Activated T-helper 2 cell treated with anti-CD3 and anti-CD28 coated beads, Interferon-gamma antibody, Interleukin-2, Interleukin-4, amounts not matched to agents 10 μg/mL and 5 μg/mL and 100 μg/mL, durations not matched to agents 14 hours and 24 hours and 36 hours (primary cell): ENCODE results near the gene SPSB1. TPM values are rescaled to one million over a fixed set of nuclear protein-coding genes. Genes with fewer than 3 reads are reported as not detected.
A peak's percentile ranks its signal among the peaks of the same experiment; 100 is the strongest.

Experiments used
- DNase-seq: peaks from one replicate; pipeline ENCODE4 v3.0.0; 2021; ENCODE audit warnings: low spot score
- H3K27ac Mint-ChIP-seq: one replicate; pipeline ENCODE4 v1.8.0; 2021; ENCODE audit warnings: mixed read lengths
- H3K27me3 Mint-ChIP-seq: one replicate; pipeline ENCODE4 v1.8.0; 2021; ENCODE audit warnings: low read depth, mixed read lengths
- H3K36me3 Mint-ChIP-seq: one replicate; pipeline ENCODE4 v1.8.0; 2021; ENCODE audit warnings: low read depth, mixed read lengths
- H3K4me1 Mint-ChIP-seq: one replicate; pipeline ENCODE4 v1.8.0; 2021; ENCODE audit warnings: low read depth, mixed read lengths
- H3K4me3 Mint-ChIP-seq: one replicate; pipeline ENCODE4 v1.8.0; 2021; ENCODE audit warnings: low read depth, mild to moderate bottlenecking, moderate library complexity, mixed read lengths
- H3K9me3 Mint-ChIP-seq: one replicate; pipeline ENCODE4 v1.8.0; 2021; ENCODE audit warnings: mixed read lengths
- intact Hi-C: fragments of 100-400 bp; cut with micrococcal nuclease; formaldehyde crosslinking; loops from one replicate; pipeline ENCODE4 v1.15.1; 2023
- total RNA-seq: library from RNA; stranded (reverse); gene quantifications from 2 replicates; pipeline ENCODE4 v1.2.3, GENCODE V29; 2022

SPSB1 gene
- total RNA-seq, 1 donor from 2014 or later: 7.5 TPM

- Mint-ChIP-seq H3K36me3 (no peaks in the 10 kb centered on the region), H3K27me3 (no peaks in the 10 kb centered on the region), H3K4me1 (peaks cover 8% of the 10 kb centered on the region), H3K4me3 (no peak overlapping the region), H3K9me3 (no peaks in the 10 kb centered on the region), H3K27ac (no peak overlapping the region)
- intact Hi-C loops: no loop called here
- DNase-seq: no peak
Measured at GRCh38 chr1:9401080-9401453, 108.4 kb downstream of the SPSB1 start.

GRCh38 chr1:9402256-9402616, 109.5 kb downstream of the SPSB1 start:
- peaks cover 13% of the 10 kb centered on the region for H3K4me1 Mint-ChIP-seq
- no peak for DNase-seq
- no peaks in the 10 kb centered on the region for H3K9me3 Mint-ChIP-seq
- H3K27ac Mint-ChIP-seq: no peak overlapping the region
- H3K36me3 Mint-ChIP-seq: no peaks in the 10 kb centered on the region
- no peaks in the 10 kb centered on the region for H3K27me3 Mint-ChIP-seq
- intact Hi-C loops: no loop called here
- no peak overlapping the region for H3K4me3 Mint-ChIP-seq

GRCh38 chr1:9402717-9403225, 110.1 kb downstream of the SPSB1 start:
- Mint-ChIP-seq H3K36me3 (no peaks in the 10 kb centered on the region), H3K4me1 (peaks cover 13% of the 10 kb centered on the region), H3K27me3 (no peaks in the 10 kb centered on the region), H3K4me3 (no peak overlapping the region), H3K27ac (no peak overlapping the region), H3K9me3 (no peaks in the 10 kb centered on the region)
- no peak for DNase-seq
- intact Hi-C loops: no loop called here

- Mint-ChIP-seq H3K27ac (no peak overlapping the region), H3K9me3 (no peaks in the 10 kb centered on the region), H3K27me3 (no peaks in the 10 kb centered on the region), H3K4me1 (peaks cover 13% of the 10 kb centered on the region), H3K4me3 (no peak overlapping the region), H3K36me3 (no peaks in the 10 kb centered on the region)
- DNase-seq: no peak
- intact Hi-C loops: no loop called here
Measured at GRCh38 chr1:9404117-9404914, 111.6 kb downstream of the SPSB1 start.

GRCh38 chr1:9406111-9406510, 113.4 kb downstream of the SPSB1 start:
- no peak overlapping the region for H3K27ac Mint-ChIP-seq
- no peak overlapping the region for H3K4me3 Mint-ChIP-seq
- intact Hi-C loops: no loop called here
- no peaks in the 10 kb centered on the region for H3K27me3 Mint-ChIP-seq
- H3K9me3 Mint-ChIP-seq: peaks cover 3% of the 10 kb centered on the region
- DNase-seq: no peak
- peaks cover 11% of the 10 kb centered on the region for H3K4me1 Mint-ChIP-seq
- H3K36me3 Mint-ChIP-seq: no peaks in the 10 kb centered on the region

GRCh38 chr1:9410737-9411297, 118.1 kb downstream of the SPSB1 start:
- Mint-ChIP-seq H3K4me1 (peaks cover 29% of the 10 kb centered on the region), H3K36me3 (no peaks in the 10 kb centered on the region), H3K27ac (peak overlapping the region; percentile 40), H3K27me3 (no peaks in the 10 kb centered on the region), H3K9me3 (peaks cover 5% of the 10 kb centered on the region), H3K4me3 (no peak overlapping the region)
- intact Hi-C loops: no loop called here
- no peak for DNase-seq

GRCh38 chr1:9413071-9413876, 120.6 kb downstream of the SPSB1 start:
- DNase-seq: peak; percentile 58
- Mint-ChIP-seq H3K36me3 (no peaks in the 10 kb centered on the region), H3K27ac (peak overlapping the region; percentile 48), H3K9me3 (peaks cover 5% of the 10 kb centered on the region), H3K4me1 (peaks cover 36% of the 10 kb centered on the region), H3K27me3 (peaks cover 4% of the 10 kb centered on the region), H3K4me3 (no peak overlapping the region)
- intact Hi-C loops: loop anchor here (1.0 to 2.0 kb wide), 3 partner anchors 13 to 120 kb away; partner anchors contain the start of gene SPSB1

GRCh38 chr1:9413877-9414213, 121.2 kb downstream of the SPSB1 start:
- Mint-ChIP-seq H3K4me1 (peaks cover 36% of the 10 kb centered on the region), H3K9me3 (peaks cover 5% of the 10 kb centered on the region), H3K4me3 (no peak overlapping the region), H3K27ac (peak overlapping the region; percentile 48), H3K36me3 (no peaks in the 10 kb centered on the region), H3K27me3 (peaks cover 4% of the 10 kb centered on the region)
- intact Hi-C loops: loop anchor here (1.0 to 2.0 kb wide), 3 partner anchors 12 to 121 kb away; partner anchors contain the start of gene SPSB1
- DNase-seq: no peak

GRCh38 chr1:9416506-9416905, 123.8 kb downstream of the SPSB1 start:
- H3K4me1 Mint-ChIP-seq: peaks cover 47% of the 10 kb centered on the region
- no peaks in the 10 kb centered on the region for H3K9me3 Mint-ChIP-seq
- no peak for DNase-seq
- H3K27me3 Mint-ChIP-seq: peaks cover 4% of the 10 kb centered on the region
- H3K27ac Mint-ChIP-seq: no peak overlapping the region
- H3K4me3 Mint-ChIP-seq: no peak overlapping the region
- intact Hi-C loops: no loop called here
- no peaks in the 10 kb centered on the region for H3K36me3 Mint-ChIP-seq

- Mint-ChIP-seq H3K27me3 (peaks cover 4% of the 10 kb centered on the region), H3K4me3 (no peak overlapping the region), H3K36me3 (no peaks in the 10 kb centered on the region), H3K27ac (no peak overlapping the region), H3K4me1 (peaks cover 45% of the 10 kb centered on the region), H3K9me3 (no peaks in the 10 kb centered on the region)
- no peak for DNase-seq
- intact Hi-C loops: no loop called here
Measured at GRCh38 chr1:9416918-9417500, 124.3 kb downstream of the SPSB1 start.

GRCh38 chr1:9417695-9418094, 125.0 kb downstream of the SPSB1 start:
- Mint-ChIP-seq H3K27me3 (peaks cover 7% of the 10 kb centered on the region), H3K27ac (no peak overlapping the region), H3K4me3 (no peak overlapping the region), H3K4me1 (peaks cover 42% of the 10 kb centered on the region), H3K36me3 (no peaks in the 10 kb centered on the region), H3K9me3 (no peaks in the 10 kb centered on the region)
- intact Hi-C loops: no loop called here
- no peak for DNase-seq

GRCh38 chr1:9418851-9419250, 126.2 kb downstream of the SPSB1 start:
- peaks cover 34% of the 10 kb centered on the region for H3K4me1 Mint-ChIP-seq
- H3K27ac Mint-ChIP-seq: no peak overlapping the region
- H3K36me3 Mint-ChIP-seq: no peaks in the 10 kb centered on the region
- intact Hi-C loops: no loop called here
- H3K4me3 Mint-ChIP-seq: no peak overlapping the region
- no peak for DNase-seq
- no peaks in the 10 kb centered on the region for H3K9me3 Mint-ChIP-seq
- peaks cover 15% of the 10 kb centered on the region for H3K27me3 Mint-ChIP-seq
